ENCODE measurements around the gene APOL2. TPM values are rescaled to one million over a fixed set of nuclear protein-coding genes. Genes with fewer than 3 reads are reported as not detected.

Gene APOL2
- total and polyA plus RNA-seq, 12 donors: 28.6 to 215 (median 53.3) TPM

DNA sequence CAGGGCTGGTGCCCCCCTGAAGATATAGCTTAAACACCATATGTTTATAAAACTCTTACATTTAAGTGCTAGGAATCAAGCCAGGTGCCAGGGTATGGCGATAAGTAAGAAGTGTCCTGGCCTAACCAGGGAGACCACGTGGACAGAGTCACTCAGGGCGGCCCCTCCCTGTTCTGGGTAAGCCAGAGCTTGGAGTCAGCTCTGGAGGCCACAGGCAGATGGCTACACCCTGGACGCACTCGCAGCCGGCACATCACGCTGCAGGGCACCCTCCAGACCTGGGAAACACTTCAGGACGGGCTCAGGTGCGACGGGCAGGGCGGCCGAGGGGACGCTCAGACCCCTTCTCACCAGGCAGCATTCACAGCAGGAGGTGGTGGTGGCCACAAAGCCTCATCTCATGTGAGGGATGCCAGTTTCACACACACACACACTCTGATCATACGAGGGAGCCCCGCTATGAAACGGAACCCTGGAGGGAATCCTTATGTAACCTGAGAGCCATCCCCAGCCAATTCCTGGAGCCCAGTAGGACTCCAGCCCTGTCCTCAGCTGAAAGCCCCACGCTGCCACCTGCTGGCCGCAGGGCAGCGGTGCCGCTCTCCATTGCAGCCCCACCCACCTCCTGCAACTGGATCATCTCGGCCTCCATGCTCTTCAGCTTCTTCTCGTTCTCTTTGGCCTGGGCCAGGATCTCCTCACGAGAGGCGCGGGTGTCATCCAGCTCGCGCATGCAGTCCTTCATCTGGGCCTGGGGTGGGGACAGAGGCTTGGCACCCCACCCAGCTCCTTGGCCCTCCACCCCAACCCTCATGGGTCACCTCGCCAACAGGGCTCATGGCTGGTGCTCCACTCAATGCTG lies 47.0 kb upstream of the APOL2 start:
- intact Hi-C loops (cut with DNase I): no loop called here

DNA sequence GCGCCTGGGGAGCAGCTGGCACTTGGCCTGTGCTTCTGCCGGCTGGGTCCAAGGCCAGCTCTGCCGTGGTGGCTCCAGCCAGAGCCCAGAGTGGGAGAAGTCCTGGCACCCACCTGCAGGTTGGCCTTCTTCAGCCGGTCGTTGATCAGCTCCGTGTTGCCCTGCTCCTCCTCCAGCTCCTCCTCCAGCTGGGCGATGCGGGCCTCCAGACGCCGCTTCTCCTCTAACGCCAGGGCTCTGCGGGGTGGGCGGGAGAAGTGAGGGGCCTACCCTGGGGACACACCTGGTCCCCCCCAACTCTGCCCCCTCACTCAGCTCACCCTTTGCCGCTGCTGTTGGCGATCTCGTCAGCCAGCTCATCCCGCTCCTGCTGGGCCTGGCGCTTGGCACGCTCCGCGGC lies 46.2 kb upstream of the APOL2 start:
- 81% methylated on average over 21 of the region's 21 CpGs for WGBS, 2 donors
- Histone ChIP-seq H3K4me3 (no peak overlapping the region), H3K36me3 (peaks cover 22 to 100% (median 88%) of the 10 kb centered on the region in 9 donors), H3K4me1 (peaks cover 0 to 32% (median 13%) of the 10 kb centered on the region in 9 donors), H3K27me3 (no peaks in the 10 kb centered on the region), H3K27ac (peak overlapping the region in 9 of 10 donors; percentile 31 to 73 (median 67)), H3K9me3 (no peaks in the 10 kb centered on the region)
- no peak for DNase-seq
- peak in 3 of 8 donors; percentile 1 to 7 (median 2) for ATAC-seq
- intact Hi-C loops (cut with DNase I): no loop called here
- TF ChIP-seq, protein P1, sequence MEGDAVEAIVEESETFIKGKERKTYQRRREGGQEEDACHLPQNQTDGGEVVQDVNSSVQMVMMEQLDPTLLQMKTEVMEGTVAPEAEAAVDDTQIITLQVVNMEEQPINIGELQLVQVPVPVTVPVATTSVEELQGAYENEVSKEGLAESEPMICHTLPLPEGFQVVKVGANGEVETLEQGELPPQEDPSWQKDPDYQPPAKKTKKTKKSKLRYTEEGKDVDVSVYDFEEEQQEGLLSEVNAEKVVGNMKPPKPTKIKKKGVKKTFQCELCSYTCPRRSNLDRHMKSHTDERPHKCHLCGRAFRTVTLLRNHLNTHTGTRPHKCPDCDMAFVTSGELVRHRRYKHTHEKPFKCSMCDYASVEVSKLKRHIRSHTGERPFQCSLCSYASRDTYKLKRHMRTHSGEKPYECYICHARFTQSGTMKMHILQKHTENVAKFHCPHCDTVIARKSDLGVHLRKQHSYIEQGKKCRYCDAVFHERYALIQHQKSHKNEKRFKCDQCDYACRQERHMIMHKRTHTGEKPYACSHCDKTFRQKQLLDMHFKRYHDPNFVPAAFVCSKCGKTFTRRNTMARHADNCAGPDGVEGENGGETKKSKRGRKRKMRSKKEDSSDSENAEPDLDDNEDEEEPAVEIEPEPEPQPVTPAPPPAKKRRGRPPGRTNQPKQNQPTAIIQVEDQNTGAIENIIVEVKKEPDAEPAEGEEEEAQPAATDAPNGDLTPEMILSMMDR (IDR thresholded peaks at IDR 0.05): no peak

More for the DNA sequence above, 47.0 kb upstream of the APOL2 start:
- WGBS, 2 donors: 54 to 58% methylated on average over 28 of the region's 28 CpGs
- ATAC-seq: peak; percentile 78 to 89 (median 86)
- H3K4me1 ChIP-seq: peaks cover 0 to 32% (median 13%) of the 10 kb centered on the region in 9 donors
- peak overlapping the region in 9 of 10 donors; percentile 31 to 73 (median 67) for H3K27ac ChIP-seq
- H3K27me3 ChIP-seq: no peaks in the 10 kb centered on the region
- H3K9me3 ChIP-seq: no peaks in the 10 kb centered on the region
- H3K36me3 ChIP-seq: peaks cover 22 to 98% (median 82%) of the 10 kb centered on the region in 9 donors
- peak; percentile 72 to 79 for DNase-seq
- TF ChIP-seq, protein P1 (IDR thresholded peaks at IDR 0.05): peak; percentile 71 to 95 (median 92)
- H3K4me3 ChIP-seq: no peak overlapping the region

DNA sequence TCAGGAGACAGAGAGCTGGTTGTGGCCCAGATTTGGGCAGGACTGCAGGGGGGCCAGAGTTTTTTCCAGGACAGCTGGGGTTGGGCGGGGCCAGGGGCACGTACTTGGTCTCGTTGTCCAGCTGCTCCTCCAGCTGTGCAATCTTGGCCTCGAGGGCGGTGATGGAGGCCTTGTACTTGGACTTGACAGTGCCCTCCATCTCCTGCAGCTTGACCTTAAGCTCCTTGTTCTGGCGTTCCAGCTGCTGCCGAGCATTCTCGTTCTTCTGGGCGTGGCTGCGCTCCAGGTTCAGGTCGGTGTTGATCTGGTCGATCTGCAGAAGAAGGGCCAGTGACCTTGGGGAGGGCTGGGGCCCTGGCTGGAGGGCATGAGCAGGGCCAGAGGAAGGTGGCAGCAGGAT lies 45.7 kb upstream of the APOL2 start:
- H3K27ac ChIP-seq: peak overlapping the region in 7 of 10 donors; percentile 32 to 73 (median 71)
- peaks cover 22 to 100% (median 88%) of the 10 kb centered on the region in 9 donors for H3K36me3 ChIP-seq
- no peak overlapping the region for H3K4me3 ChIP-seq
- intact Hi-C loops (cut with DNase I): no loop called here
- peaks cover 0 to 32% (median 13%) of the 10 kb centered on the region in 9 donors for H3K4me1 ChIP-seq
- WGBS, 2 donors: 69% methylated on average over 12 of the region's 12 CpGs
- DNase-seq (no peak), ATAC-seq (peak in 2 of 8 donors; percentile 4 to 8)
- H3K27me3 ChIP-seq: no peaks in the 10 kb centered on the region
- no peaks in the 10 kb centered on the region for H3K9me3 ChIP-seq
- TF ChIP-seq, protein P1 (IDR thresholded peaks at IDR 0.05): no peak

DNA sequence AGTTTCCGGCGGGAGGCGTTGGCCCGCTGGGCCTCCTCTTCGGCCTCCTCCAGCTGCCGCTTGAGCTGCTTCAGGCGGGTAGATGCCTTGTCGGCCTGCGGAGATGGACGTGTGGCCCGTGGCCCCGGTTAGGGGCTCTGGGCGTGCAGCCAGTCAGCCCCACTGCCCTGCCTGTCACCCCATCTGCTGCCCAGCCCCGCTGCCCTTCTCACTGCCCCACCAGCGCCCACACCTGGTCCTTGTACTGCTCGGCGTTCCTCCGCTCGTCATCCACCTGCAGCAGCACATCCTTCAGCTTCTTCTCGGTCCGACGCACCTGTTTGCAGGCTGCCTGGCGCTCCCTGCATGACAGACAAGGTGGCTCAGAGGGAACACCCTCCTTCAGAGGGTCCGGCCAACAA lies 44.8 kb upstream of the APOL2 start:
- WGBS, 2 donors: 90 to 91% methylated on average over 24 of the region's 24 CpGs

More for the DNA sequence above, 44.8 kb upstream of the APOL2 start:
- Histone ChIP-seq H3K36me3 (peaks cover 18 to 100% (median 79%) of the 10 kb centered on the region in 9 donors), H3K4me1 (peaks cover 0 to 32% (median 13%) of the 10 kb centered on the region in 9 donors), H3K4me3 (no peak overlapping the region), H3K27ac (peak overlapping the region in 1 of 10 donors; percentile 71), H3K27me3 (no peaks in the 10 kb centered on the region), H3K9me3 (no peaks in the 10 kb centered on the region)
- TF ChIP-seq, protein P1 (IDR thresholded peaks at IDR 0.05): no peak
- no peak for DNase-seq
- intact Hi-C loops (cut with DNase I): loop anchor here in 2 of 10 donors (5.0 kb wide), 2 partner anchors 42 to 87 kb away; no protein-coding TSS in a partner anchor
- no peak for ATAC-seq
